GM12801 (cell line): ENCODE data around the gene TLDC2.

Experiments used
- CTCF ChIP-seq: IDR thresholded peaks from one replicate; pipeline ENCODE4 v1.5.1; 2011; ENCODE audit warnings: control low read depth; ENCODE audit not compliant: insufficient read length; ENCODE audit errors: extremely low read depth

The TLDC2 gene

GRCh38 chr20:36929691-36930090 is 53.8 kb downstream of the TLDC2 start:
- TF ChIP-seq CTCF, result no peak

- no peak for TF ChIP-seq CTCF
Observed at GRCh38 chr20:36932476-36933426, 56.8 kb downstream of the TLDC2 start.

GRCh38 chr20:36936341-36936740 is 60.4 kb downstream of the TLDC2 start:
- TF ChIP-seq CTCF, result no peak

- no peak for TF ChIP-seq CTCF
Observed at GRCh38 chr20:36937402-36937770, 61.4 kb downstream of the TLDC2 start.

- TF ChIP-seq CTCF, result no peak
Observed at GRCh38 chr20:36941401-36941835, 65.5 kb downstream of the TLDC2 start.
